Measurements from ENCODE around the gene BSN. TPM values are rescaled to one million over a fixed set of nuclear protein-coding genes. Genes with fewer than 3 reads are reported as not detected.

Gene BSN
- total and polyA plus RNA-seq, 2 experiments from 2014 or later = 0.50 to 5.1 TPM

GRCh38 chr3:49641921-49642707, 87.8 kb downstream of the BSN start:
- Mint-ChIP-seq H3K4me1 (no peaks in the 10 kb centered on the region), H3K36me3 (ENCODE audit: low read depth) (no peaks in the 10 kb centered on the region; the same call in 2 of the 3 replicates), H3K27ac (no peak overlapping the region), H3K9me3 (no peaks in the 10 kb centered on the region), H3K4me3 (no peak overlapping the region), H3K27me3 (ENCODE audit: insufficient read depth, low read depth, poor library complexity) (peaks cover 4% of the 10 kb centered on the region)
- Histone ChIP-seq H3K79me2 (replicated peaks; ENCODE audit: insufficient read depth) (no peaks in the 10 kb centered on the region), H4K20me1 (replicated peaks; ENCODE audit: insufficient read depth) (no peaks in the 10 kb centered on the region), H3K27me3 (ENCODE audit: insufficient read depth) (no peaks in the 10 kb centered on the region), H3K4me3 (no peak overlapping the region), H3K4me2 (no peak overlapping the region), H3K36me3 (ENCODE audit: insufficient read depth) (no peaks in the 10 kb centered on the region), H3K27ac (ENCODE audit: low read depth) (no peak overlapping the region), H3K9me2 (ENCODE audit: insufficient read depth) (no peaks in the 10 kb centered on the region), H3K4me1 (ENCODE audit: insufficient read depth) (no peaks in the 10 kb centered on the region), H3F3A (replicated peaks; ENCODE audit: low read depth) (no peaks in the 10 kb centered on the region), H2AFZ (no peak overlapping the region)
- TF ChIP-seq, protein P1, sequence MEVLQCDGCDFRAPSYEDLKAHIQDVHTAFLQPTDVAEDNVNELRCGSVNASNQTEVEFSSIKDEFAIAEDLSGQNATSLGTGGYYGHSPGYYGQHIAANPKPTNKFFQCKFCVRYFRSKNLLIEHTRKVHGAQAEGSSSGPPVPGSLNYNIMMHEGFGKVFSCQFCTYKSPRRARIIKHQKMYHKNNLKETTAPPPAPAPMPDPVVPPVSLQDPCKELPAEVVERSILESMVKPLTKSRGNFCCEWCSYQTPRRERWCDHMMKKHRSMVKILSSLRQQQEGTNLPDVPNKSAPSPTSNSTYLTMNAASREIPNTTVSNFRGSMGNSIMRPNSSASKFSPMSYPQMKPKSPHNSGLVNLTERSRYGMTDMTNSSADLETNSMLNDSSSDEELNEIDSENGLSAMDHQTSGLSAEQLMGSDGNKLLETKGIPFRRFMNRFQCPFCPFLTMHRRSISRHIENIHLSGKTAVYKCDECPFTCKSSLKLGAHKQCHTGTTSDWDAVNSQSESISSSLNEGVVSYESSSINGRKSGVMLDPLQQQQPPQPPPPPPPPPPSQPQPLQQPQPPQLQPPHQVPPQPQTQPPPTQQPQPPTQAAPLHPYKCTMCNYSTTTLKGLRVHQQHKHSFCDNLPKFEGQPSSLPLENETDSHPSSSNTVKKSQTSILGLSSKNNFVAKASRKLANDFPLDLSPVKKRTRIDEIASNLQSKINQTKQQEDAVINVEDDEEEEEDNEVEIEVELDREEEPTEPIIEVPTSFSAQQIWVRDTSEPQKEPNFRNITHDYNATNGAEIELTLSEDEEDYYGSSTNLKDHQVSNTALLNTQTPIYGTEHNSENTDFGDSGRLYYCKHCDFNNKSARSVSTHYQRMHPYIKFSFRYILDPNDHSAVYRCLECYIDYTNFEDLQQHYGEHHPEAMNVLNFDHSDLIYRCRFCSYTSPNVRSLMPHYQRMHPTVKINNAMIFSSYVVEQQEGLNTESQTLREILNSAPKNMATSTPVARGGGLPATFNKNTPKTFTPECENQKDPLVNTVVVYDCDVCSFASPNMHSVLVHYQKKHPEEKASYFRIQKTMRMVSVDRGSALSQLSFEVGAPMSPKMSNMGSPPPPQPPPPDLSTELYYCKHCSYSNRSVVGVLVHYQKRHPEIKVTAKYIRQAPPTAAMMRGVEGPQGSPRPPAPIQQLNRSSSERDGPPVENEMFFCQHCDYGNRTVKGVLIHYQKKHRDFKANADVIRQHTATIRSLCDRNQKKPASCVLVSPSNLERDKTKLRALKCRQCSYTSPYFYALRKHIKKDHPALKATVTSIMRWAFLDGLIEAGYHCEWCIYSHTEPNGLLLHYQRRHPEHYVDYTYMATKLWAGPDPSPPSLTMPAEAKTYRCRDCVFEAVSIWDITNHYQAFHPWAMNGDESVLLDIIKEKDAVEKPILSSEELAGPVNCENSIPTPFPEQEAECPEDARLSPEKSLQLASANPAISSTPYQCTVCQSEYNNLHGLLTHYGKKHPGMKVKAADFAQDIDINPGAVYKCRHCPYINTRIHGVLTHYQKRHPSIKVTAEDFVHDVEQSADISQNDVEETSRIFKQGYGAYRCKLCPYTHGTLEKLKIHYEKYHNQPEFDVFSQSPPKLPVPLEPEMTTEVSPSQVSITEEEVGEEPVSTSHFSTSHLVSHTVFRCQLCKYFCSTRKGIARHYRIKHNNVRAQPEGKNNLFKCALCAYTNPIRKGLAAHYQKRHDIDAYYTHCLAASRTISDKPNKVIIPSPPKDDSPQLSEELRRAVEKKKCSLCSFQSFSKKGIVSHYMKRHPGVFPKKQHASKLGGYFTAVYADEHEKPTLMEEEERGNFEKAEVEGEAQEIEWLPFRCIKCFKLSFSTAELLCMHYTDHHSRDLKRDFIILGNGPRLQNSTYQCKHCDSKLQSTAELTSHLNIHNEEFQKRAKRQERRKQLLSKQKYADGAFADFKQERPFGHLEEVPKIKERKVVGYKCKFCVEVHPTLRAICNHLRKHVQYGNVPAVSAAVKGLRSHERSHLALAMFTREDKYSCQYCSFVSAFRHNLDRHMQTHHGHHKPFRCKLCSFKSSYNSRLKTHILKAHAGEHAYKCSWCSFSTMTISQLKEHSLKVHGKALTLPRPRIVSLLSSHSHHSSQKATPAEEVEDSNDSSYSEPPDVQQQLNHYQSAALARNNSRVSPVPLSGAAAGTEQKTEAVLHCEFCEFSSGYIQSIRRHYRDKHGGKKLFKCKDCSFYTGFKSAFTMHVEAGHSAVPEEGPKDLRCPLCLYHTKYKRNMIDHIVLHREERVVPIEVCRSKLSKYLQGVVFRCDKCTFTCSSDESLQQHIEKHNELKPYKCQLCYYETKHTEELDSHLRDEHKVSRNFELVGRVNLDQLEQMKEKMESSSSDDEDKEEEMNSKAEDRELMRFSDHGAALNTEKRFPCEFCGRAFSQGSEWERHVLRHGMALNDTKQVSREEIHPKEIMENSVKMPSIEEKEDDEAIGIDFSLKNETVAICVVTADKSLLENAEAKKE (CRISPR knock-in tag; IDR thresholded peaks at IDR 0.05) = no peak
- no peak for TF ChIP-seq ETS1 (IDR thresholded peaks at IDR 0.05)
- TF ChIP-seq, protein P2, sequence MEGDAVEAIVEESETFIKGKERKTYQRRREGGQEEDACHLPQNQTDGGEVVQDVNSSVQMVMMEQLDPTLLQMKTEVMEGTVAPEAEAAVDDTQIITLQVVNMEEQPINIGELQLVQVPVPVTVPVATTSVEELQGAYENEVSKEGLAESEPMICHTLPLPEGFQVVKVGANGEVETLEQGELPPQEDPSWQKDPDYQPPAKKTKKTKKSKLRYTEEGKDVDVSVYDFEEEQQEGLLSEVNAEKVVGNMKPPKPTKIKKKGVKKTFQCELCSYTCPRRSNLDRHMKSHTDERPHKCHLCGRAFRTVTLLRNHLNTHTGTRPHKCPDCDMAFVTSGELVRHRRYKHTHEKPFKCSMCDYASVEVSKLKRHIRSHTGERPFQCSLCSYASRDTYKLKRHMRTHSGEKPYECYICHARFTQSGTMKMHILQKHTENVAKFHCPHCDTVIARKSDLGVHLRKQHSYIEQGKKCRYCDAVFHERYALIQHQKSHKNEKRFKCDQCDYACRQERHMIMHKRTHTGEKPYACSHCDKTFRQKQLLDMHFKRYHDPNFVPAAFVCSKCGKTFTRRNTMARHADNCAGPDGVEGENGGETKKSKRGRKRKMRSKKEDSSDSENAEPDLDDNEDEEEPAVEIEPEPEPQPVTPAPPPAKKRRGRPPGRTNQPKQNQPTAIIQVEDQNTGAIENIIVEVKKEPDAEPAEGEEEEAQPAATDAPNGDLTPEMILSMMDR (conservative IDR thresholded peaks at IDR 0.05; ENCODE audit: low read depth in 2 of 2) = no peak
- TF ChIP-seq POLR2AphosphoS5 (IDR thresholded peaks at IDR 0.05; ENCODE audit: low read depth) = no peak
- TF ChIP-seq EZH2phosphoT487 (IDR thresholded peaks at IDR 0.05; ENCODE audit: unreplicated experiment) = no peak
- TF ChIP-seq EZH2 (IDR thresholded peaks at IDR 0.05; ENCODE audit: low read depth, unreplicated experiment) = no peak
- no peak for TF ChIP-seq ZNF331 (CRISPR knock-in tag; IDR thresholded peaks at IDR 0.05; ENCODE audit: low read depth)
- DNase-seq (ENCODE audit: low spot score) = no peak
- no peak for ATAC-seq
